Measurements from ENCODE around the gene EMID1. TPM values are rescaled to one million over a fixed set of nuclear protein-coding genes. Genes with fewer than 3 reads are reported as not detected.

Gene EMID1
- total RNA-seq, 2 donors from 2014 or later: 0.33 to 0.51 TPM

GRCh38 chr22:29205252-29205593, 473 bp upstream of the EMID1 start:
- no peak for TF ChIP-seq CTCF (IDR thresholded peaks at IDR 0.05)

GRCh38 chr22:29206372-29207242, 911 bp downstream of the EMID1 start:
- DNase-seq (ENCODE audit: low spot score): no peak
- Histone ChIP-seq H3K9me3 (no peaks in the 10 kb centered on the region), H3K27ac (peak overlapping the region in 1 of 2 donors; percentile 35), H3K36me3 (no peaks in the 10 kb centered on the region), H3K4me3 (peak overlapping the region in 1 of 2 donors; percentile 57), H3K27me3 (no peaks in the 10 kb centered on the region), H3K4me1 (peaks cover 0 to 26% of the 10 kb centered on the region in 2 donors)
- no peak for TF ChIP-seq CTCF (IDR thresholded peaks at IDR 0.05)

More at GRCh38 chr22:29205252-29205593, 473 bp upstream of the EMID1 start:
- no peak overlapping the region for H3K27ac ChIP-seq
- H3K4me3 ChIP-seq: peak overlapping the region in 1 of 2 donors; percentile 57
- peaks cover 0 to 26% of the 10 kb centered on the region in 2 donors for H3K4me1 ChIP-seq
- no peaks in the 10 kb centered on the region for H3K9me3 ChIP-seq
- H3K27me3 ChIP-seq: no peaks in the 10 kb centered on the region
- no peaks in the 10 kb centered on the region for H3K36me3 ChIP-seq
- no peak for DNase-seq (ENCODE audit: low spot score)

- Histone ChIP-seq H3K27me3 (no peaks in the 10 kb centered on the region), H3K9me3 (no peaks in the 10 kb centered on the region), H3K4me3 (no peak overlapping the region), H3K36me3 (no peaks in the 10 kb centered on the region), H3K4me1 (peaks cover 0 to 20% of the 10 kb centered on the region in 2 donors), H3K27ac (no peak overlapping the region)
- DNase-seq (ENCODE audit: low spot score): no peak
- TF ChIP-seq CTCF (IDR thresholded peaks at IDR 0.05): no peak
Measured at GRCh38 chr22:29207243-29207550, 1.5 kb downstream of the EMID1 start.

- no peak overlapping the region for H3K4me3 ChIP-seq
- H3K9me3 ChIP-seq: no peaks in the 10 kb centered on the region
- H3K27ac ChIP-seq: no peak overlapping the region
- H3K36me3 ChIP-seq: no peaks in the 10 kb centered on the region
- DNase-seq (ENCODE audit: low spot score): no peak
- peaks cover 0 to 14% of the 10 kb centered on the region in 2 donors for H3K4me1 ChIP-seq
- TF ChIP-seq CTCF (IDR thresholded peaks at IDR 0.05): no peak
- no peaks in the 10 kb centered on the region for H3K27me3 ChIP-seq
Measured at GRCh38 chr22:29207562-29208501, 2.1 kb downstream of the EMID1 start.

- Histone ChIP-seq H3K27me3 (no peaks in the 10 kb centered on the region), H3K4me3 (no peak overlapping the region), H3K4me1 (peaks cover 0 to 12% of the 10 kb centered on the region in 2 donors), H3K36me3 (no peaks in the 10 kb centered on the region), H3K9me3 (no peaks in the 10 kb centered on the region), H3K27ac (no peak overlapping the region)
- DNase-seq (ENCODE audit: low spot score): no peak
- TF ChIP-seq CTCF (IDR thresholded peaks at IDR 0.05): no peak
Measured at GRCh38 chr22:29208502-29208862, 2.8 kb downstream of the EMID1 start.
